ENCODE results near the gene COPS9.

DNA sequence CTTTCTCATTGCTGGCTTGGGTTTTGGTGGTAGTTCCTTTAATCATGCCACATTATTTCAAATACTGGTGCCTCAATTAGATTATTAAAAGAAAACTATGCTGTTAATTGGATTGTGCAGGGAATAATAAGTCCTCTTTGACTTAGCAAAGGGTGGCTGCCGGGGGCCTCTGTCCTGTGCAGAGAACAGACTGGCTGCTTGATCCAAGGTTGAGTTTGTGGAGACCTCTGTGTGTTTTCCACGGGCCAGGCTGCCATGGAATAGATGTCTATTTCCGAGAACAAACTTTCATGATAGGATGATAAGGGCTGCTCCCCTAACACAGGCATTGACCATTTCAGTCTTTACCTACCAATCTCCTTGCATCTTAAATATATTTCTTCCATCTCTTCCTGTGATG is 34.8 kb upstream of the COPS9 start:
- TF ChIP-seq, protein P1, sequence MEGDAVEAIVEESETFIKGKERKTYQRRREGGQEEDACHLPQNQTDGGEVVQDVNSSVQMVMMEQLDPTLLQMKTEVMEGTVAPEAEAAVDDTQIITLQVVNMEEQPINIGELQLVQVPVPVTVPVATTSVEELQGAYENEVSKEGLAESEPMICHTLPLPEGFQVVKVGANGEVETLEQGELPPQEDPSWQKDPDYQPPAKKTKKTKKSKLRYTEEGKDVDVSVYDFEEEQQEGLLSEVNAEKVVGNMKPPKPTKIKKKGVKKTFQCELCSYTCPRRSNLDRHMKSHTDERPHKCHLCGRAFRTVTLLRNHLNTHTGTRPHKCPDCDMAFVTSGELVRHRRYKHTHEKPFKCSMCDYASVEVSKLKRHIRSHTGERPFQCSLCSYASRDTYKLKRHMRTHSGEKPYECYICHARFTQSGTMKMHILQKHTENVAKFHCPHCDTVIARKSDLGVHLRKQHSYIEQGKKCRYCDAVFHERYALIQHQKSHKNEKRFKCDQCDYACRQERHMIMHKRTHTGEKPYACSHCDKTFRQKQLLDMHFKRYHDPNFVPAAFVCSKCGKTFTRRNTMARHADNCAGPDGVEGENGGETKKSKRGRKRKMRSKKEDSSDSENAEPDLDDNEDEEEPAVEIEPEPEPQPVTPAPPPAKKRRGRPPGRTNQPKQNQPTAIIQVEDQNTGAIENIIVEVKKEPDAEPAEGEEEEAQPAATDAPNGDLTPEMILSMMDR (conservative IDR thresholded peaks at IDR 0.05 in 1 of 2, IDR thresholded peaks at IDR 0.05 in 1 of 2; ENCODE audit: low read depth in 1 of 2, low read length in 2 of 2) = no peak
- TF ChIP-seq EZH2 (IDR thresholded peaks at IDR 0.05; ENCODE audit: low read length, missing control alignments) = no peak

Measured in fibroblast of lung (primary cell).